MCF 10A (cell line): ENCODE measurements around the gene OPTC. TPM values are rescaled to one million over a fixed set of nuclear protein-coding genes. Genes with fewer than 3 reads are reported as not detected.

Experiments used
- BruUV-seq: library from RNA; stranded (reverse); fragments of 400-500 nt; replicated peaks from 2 replicates; lab custom pipeline; 2021; lab: Mats Ljungman, UMichigan
- CTCF ChIA-PET: fragments of 300-600 bp; sonication (Branson Sonifier 250); formaldehyde crosslinking; extraction: SDS; loops from one replicate; lab custom pipeline; 2021; ENCODE audit warnings: antibody characterized with exemption, inconsistent platforms; lab: Yijun Ruan, JAX
- POLR2A ChIA-PET: fragments of 300-600, 350-650 bp; sonication (Branson Sonifier 250); formaldehyde crosslinking; extraction: SDS; loops from one replicate; lab custom pipeline; 2020; ENCODE audit warnings: antibody characterized with exemption, inconsistent platforms; lab: Yijun Ruan, JAX
- DNase-seq: peaks from one replicate; pipeline ENCODE4 v3.0.0-alpha.2; 2018; ENCODE audit not compliant: unreplicated experiment
- H3K27ac Mint-ChIP-seq: one replicate; pipeline ENCODE4 v1.8.0; 2022; ENCODE audit warnings: mild to moderate bottlenecking, low read depth, mixed read lengths; ENCODE audit not compliant: unreplicated experiment
- H3K27me3 Mint-ChIP-seq: one replicate; pipeline ENCODE4 v1.8.0; 2022; ENCODE audit warnings: mixed read lengths; ENCODE audit not compliant: insufficient read depth, unreplicated experiment
- H3K36me3 Mint-ChIP-seq: one replicate; pipeline ENCODE4 v1.8.0; 2022; ENCODE audit warnings: mild to moderate bottlenecking, moderate library complexity, mixed read lengths; ENCODE audit not compliant: insufficient read depth, unreplicated experiment
- H3K4me1 Mint-ChIP-seq: one replicate; pipeline ENCODE4 v1.8.0; 2022; ENCODE audit warnings: mixed read lengths; ENCODE audit not compliant: insufficient read depth, unreplicated experiment
- H3K4me3 Mint-ChIP-seq: one replicate; pipeline ENCODE4 v1.8.0; 2022; ENCODE audit warnings: mild to moderate bottlenecking, moderate library complexity, mixed read lengths; ENCODE audit not compliant: unreplicated experiment
- H3K9me3 Mint-ChIP-seq: one replicate; pipeline ENCODE4 v1.8.0; 2022; ENCODE audit warnings: mixed read lengths; ENCODE audit not compliant: unreplicated experiment
- intact Hi-C: fragments of 100-400 bp; cut with micrococcal nuclease; formaldehyde crosslinking; loops from 2 replicates; pipeline ENCODE4 v1.14.1; 2022
- total RNA-seq: library from RNA; stranded (reverse); gene quantifications from 2 replicates; pipeline ENCODE4 v1.2.3, GENCODE V29; 2022
- TF ChIP-seq, protein P1 (sequence below): fragments of 200-600 bp; IDR thresholded peaks from one replicate; pipeline ENCODE4 v1.8.0; 2022; ENCODE audit warnings: antibody characterized with exemption, mild to moderate bottlenecking; ENCODE audit not compliant: unreplicated experiment

OPTC gene
- total RNA-seq, 1 experiment from 2014 or later: not detected

DNA sequence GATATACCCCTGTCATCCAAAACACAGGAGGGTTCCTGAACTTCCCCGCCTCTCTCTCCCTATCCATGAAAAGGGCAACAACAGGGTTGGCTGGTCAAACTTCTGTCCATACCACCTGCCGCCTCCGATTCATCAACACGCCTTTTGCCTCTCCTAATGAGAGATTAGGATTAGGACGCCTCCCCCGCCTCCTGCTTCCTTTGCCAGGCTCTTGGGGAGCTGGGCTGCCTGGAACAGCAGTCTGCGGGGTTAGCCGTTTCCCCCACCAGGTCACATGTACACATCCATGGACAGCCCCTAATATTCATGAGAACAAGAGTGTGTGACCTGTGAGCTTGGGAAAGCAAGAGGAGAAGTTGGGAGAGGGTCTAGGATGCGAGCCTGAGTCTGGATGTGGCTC lies 2.3 kb upstream of the OPTC start:
- intact Hi-C loops: no loop called here
- DNase-seq: no peak
- TF ChIP-seq, protein P1, sequence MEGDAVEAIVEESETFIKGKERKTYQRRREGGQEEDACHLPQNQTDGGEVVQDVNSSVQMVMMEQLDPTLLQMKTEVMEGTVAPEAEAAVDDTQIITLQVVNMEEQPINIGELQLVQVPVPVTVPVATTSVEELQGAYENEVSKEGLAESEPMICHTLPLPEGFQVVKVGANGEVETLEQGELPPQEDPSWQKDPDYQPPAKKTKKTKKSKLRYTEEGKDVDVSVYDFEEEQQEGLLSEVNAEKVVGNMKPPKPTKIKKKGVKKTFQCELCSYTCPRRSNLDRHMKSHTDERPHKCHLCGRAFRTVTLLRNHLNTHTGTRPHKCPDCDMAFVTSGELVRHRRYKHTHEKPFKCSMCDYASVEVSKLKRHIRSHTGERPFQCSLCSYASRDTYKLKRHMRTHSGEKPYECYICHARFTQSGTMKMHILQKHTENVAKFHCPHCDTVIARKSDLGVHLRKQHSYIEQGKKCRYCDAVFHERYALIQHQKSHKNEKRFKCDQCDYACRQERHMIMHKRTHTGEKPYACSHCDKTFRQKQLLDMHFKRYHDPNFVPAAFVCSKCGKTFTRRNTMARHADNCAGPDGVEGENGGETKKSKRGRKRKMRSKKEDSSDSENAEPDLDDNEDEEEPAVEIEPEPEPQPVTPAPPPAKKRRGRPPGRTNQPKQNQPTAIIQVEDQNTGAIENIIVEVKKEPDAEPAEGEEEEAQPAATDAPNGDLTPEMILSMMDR: no peak
- Mint-ChIP-seq H3K36me3 (no peaks in the 10 kb centered on the region), H3K9me3 (no peaks in the 10 kb centered on the region), H3K4me1 (peaks cover 6% of the 10 kb centered on the region), H3K4me3 (no peak overlapping the region), H3K27me3 (peaks cover 19% of the 10 kb centered on the region), H3K27ac (no peak overlapping the region)
- POLR2A ChIA-PET: interaction anchor here (0.6 kb wide), 1 partner anchor 242 kb away, joined by 3 read pairs; no protein-coding TSS in a partner anchor
- BruUV-seq: no TSS peak
- CTCF ChIA-PET: interaction anchor here (1.2 to 38.6 kb wide), 5 partner anchors 11 to 222 kb away, joined by 3 to 981 read pairs (median 86); no protein-coding TSS in a partner anchor

DNA sequence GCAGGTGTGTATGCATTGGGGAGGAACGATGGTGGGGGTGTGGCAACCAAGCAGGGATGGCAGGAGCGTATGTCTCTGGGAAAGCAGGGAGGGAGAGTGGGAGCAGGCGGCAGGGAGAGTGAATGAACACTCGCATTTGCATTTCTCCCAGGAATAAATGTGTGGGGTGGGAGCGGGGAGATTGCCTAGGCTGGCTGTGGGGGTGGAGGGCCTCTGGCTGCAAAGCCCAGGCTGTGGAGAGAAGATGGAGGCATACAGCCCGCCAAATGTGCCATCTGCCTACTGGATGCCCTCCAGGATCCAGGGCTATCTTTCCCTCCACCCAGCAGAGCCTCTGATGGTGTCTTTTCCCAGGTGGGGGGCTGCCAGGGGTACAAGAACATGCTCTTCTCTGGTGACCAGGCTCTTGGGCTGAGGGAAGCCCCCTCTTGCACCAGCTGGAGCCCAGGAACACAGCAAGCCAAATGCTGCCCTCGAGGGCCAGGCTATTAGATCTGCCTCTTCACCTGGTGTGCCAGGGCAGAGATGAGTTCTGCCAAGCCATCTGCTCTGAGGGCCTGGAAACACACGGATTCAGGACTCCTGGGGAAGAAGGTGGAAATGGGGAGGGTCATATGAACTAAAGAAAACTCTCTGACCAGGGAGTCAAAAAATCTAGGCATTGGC lies 1.7 kb upstream of the OPTC start:
- intact Hi-C loops: no loop called here
- no peak for DNase-seq
- TF ChIP-seq, protein P1: no peak
- ChIA-PET POLR2A (interaction anchor here (0.6 kb wide), 1 partner anchor 242 kb away, joined by 3 read pairs; no protein-coding TSS in a partner anchor), CTCF (interaction anchor here (0.7 to 38.6 kb wide), 6 partner anchors 10 to 222 kb away, joined by 3 to 981 read pairs (median 46); no protein-coding TSS in a partner anchor)
- Mint-ChIP-seq H3K9me3 (no peaks in the 10 kb centered on the region), H3K27ac (no peak overlapping the region), H3K27me3 (peaks cover 24% of the 10 kb centered on the region), H3K4me1 (peaks cover 5% of the 10 kb centered on the region), H3K36me3 (no peaks in the 10 kb centered on the region), H3K4me3 (no peak overlapping the region)
- BruUV-seq: no TSS peak

DNA sequence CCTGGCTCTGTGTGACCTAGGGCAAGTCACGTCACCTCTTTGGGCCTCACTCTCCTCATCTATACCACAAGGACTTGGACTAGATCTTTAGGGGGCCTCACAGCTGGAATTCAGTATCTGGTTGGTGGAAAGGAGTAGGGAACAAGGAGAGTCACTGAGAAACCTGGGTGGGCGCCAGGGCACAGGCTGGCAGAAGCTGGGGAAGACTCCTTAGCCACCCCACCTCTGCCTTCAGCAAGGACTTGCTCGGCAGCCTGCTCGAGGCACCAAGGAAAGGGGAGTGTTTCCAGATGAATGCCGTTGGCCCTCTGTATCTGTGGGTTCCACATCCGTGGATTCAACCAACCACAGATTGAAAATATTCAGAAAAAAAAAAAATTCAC lies 1.2 kb upstream of the OPTC start:
- Mint-ChIP-seq H3K4me3 (no peak overlapping the region), H3K27me3 (peaks cover 24% of the 10 kb centered on the region), H3K27ac (no peak overlapping the region), H3K4me1 (no peaks in the 10 kb centered on the region), H3K9me3 (no peaks in the 10 kb centered on the region), H3K36me3 (no peaks in the 10 kb centered on the region)
- BruUV-seq: no TSS peak
- intact Hi-C loops: no loop called here
- TF ChIP-seq, protein P1: no peak
- DNase-seq: no peak
- CTCF ChIA-PET: interaction anchor here (0.7 to 38.6 kb wide), 6 partner anchors 9 to 223 kb away, joined by 3 to 981 read pairs (median 32); no protein-coding TSS in a partner anchor
- POLR2A ChIA-PET: no interaction called here

DNA sequence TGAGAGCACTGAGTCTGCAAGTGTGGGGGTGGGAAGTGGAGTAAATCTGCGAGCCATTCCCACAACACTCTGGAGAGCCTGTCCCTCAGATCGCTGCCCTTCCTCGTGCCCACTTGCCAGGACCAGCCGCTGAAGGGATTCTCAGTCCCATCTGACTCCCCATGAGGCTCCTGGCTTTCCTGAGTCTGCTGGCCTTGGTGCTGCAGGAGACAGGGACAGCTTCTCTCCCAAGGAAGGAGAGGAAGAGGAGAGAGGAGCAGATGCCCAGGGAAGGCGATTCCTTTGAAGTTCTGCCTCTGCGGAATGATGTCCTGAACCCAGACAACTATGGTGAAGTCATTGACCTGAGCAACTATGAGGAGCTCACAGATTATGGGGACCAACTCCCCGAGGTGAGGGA lies 1.9 kb downstream of the OPTC start:
- ChIA-PET POLR2A (interaction anchor here (0.7 kb wide), 1 partner anchor 26 kb away, joined by 3 read pairs; no protein-coding TSS in a partner anchor), CTCF (interaction anchor here (0.6 to 38.6 kb wide), 7 partner anchors 8 to 339 kb away, joined by 3 to 981 read pairs (median 4); no protein-coding TSS in a partner anchor)
- Mint-ChIP-seq H3K4me3 (no peak overlapping the region), H3K27me3 (peaks cover 24% of the 10 kb centered on the region), H3K9me3 (no peaks in the 10 kb centered on the region), H3K4me1 (no peaks in the 10 kb centered on the region), H3K36me3 (no peaks in the 10 kb centered on the region), H3K27ac (no peak overlapping the region)
- intact Hi-C loops: no loop called here
- TF ChIP-seq, protein P1: no peak
- DNase-seq: no peak
- no TSS peak for BruUV-seq
